Stimulated activated CD8-positive, alpha-beta memory T cell treated with anti-CD3 and anti-CD28 coated beads, Interleukin-15, amount 100 ng/mL, for 24 hours (primary cell): ENCODE results near the gene NKAIN4.
A peak's percentile ranks its signal among the peaks of the same experiment; 100 is the strongest.

Experiments
- DNase-seq: peaks from one replicate; pipeline ENCODE4 v3.0.0-alpha.2; 2020; ENCODE audit warnings: low read depth

NKAIN4 gene

DNA sequence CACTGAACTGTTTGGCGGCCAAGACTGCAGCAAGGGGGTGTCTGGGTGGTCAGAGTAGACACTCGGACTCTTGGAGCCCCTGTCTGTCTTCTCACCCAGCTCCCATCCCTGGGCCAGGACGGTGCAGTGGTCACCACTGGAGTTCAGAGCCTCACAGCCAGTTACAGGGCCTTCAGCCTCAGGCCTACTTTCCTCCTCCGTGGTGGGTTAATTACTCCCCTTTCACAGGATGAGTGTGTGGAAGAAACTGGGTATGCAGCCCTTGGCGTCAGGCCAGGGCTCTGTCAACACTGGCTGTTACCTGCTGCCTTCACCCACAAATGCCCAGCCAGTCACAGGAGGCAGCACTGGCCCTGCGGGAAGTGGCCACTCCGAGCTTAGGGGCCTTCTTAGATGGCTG, 36.6 kb downstream of the NKAIN4 start:
- no peak for DNase-seq

DNA sequence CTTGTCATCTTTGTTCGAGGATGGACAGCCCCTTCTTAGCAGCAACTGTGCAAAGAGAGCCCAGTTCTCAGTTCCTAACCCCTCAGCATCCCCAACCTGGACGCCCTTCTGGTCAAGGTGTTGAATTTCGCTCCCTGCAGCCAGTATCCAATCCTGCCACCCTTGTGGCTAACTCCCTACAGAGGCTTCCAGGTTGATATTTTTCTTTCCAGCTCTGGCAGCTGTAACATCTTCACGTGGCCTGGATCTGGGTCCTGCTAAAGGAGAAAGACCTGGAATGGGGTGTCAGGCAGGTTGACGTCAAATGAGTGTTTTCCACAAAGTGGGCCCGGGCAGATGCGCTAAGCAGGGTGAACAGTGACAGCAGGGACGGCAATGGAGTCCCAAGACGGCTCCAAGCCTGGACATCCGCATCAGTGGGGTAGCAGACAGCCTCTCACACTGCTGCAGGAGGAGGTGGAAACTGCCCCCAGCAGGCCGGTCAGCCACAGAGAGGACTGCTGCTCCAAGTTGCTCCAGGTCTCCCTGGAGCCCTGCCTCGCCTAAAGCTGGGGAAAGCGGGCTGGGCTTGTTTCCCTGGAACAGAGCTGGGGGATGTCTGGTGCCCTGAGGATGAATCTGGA, 37.3 kb downstream of the NKAIN4 start:
- DNase-seq: no peak

DNA sequence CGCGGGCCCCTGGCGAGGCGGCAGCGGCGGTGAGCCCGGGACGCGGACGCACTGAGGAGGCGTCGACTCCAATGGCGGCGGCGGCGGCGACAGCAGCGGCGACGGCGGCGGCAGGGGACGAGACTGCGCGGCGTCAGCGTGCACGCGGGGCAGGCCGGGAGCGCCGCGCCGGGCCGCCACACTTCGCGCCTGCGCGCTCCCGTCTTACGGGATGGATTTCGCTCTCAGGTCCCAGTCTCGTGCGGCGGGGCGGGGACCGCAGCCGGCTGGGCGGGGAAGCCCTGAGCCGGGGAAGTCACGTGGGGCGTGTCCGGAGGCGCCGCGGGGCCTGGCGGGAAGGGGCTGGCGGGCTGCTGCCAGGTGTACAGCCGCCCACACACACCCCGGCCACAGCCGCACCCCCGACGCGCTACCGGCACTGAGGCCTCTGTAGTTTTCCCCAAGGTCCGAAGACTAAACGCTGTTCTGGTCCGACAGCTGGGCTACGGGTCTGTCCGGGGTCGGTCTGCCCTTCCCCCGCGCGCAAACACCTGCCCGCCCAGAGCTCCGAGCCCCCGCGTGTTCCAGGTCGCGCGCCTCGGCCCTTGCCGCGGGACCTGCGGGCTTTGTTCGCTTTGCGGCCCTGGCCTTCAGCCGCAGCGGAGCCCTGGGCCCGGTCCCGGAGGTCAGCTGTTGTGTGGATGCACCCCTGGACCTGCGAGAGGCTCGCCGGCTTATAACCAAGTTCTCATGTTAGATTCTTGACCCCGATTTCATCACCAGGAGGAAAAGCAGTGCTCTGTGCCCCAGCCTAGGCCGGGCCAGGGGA, 38.0 kb downstream of the NKAIN4 start, which contains the start of gene YTHDF1:
Gene YTHDF1 (minus strand): TSS at position 91 of the 808 bp plus-strand sequence. CDS start 239 bp downstream, outside the sequence.
- DNase-seq: peak; percentile 87

DNA sequence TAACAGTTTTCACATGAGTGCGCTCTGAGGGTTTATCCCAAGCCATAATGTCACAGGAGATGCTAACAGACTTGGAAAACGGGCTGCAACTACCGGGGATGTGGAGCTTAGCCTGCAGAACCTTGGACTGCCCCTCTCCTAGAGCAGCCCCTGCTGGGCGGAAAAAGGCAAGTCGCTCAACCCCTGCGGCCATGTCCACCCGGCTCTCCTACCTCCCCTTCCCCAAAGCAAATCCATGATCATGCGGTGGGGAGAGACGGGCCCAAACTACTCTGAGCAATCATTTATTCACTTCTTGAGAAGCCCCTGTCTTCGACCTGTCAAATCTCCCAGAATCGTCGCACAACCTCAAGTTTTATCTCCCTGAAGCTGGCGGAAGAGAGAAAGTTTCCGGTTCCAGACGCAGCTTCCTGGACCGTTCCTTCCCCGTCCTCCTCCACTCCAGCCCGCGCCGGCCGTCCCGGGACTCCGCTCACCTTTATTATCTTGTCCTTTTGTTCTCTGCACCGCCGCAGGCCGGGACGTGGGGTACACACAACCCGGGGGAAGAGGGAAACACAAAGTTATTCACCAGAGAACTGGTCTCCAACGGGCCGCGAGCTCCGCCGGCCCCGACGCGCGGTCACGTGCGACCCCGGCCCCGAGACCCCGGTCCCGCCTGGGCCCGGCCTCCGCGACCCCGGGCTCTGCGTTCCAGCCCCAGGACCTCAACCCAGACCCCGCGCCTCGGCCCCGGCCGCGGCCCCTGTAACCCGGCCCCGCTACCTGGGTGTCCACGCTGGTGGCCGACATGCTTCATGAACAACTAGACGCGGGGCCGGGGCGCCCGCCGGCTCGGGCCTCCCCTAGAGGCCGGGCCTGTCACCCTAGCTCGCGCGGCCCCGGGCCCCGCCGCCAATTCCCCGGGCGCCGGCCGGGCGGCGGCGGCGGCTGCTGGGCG, 38.9 kb downstream of the NKAIN4 start:
- DNase-seq: no peak

DNA sequence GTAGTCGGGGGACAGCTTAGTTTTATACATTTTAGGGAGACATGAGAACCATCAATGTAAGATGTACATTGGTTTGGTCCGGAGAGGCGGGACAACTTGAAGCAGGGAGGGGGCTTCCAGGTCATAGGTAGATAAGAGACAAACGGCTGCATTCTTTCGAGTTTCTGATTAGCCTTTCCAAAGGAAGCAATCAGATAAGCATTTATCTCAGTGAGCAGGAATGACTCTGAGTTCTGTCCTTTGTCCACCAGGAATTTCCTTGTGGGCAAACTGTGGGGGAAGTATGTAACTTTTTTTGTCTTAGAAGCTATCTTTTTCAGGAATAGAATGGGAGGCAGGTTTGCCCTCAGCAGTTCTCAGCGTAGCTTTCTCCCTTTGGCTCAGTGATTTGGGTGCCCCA, 39.7 kb downstream of the NKAIN4 start:
- DNase-seq: no peak

DNA sequence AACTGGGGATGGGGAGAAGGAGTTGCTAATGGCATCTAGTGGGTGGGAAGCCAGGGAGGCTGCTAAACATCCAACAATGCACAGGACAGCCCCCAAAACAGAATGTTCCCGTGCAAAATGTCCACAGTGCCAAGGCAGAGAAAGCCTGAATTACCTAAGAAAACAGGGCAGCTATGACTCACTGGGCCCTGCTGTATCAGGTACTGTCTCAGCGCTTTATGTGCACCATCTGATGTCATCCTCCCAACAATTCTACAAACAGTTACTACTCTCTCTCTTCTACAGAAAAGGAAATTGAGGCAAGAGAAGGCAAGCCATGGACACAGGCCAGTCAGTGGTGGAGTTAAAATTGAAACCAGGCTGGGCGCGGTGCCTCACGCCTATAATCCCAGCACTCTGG, 41.5 kb downstream of the NKAIN4 start:
- no peak for DNase-seq

DNA sequence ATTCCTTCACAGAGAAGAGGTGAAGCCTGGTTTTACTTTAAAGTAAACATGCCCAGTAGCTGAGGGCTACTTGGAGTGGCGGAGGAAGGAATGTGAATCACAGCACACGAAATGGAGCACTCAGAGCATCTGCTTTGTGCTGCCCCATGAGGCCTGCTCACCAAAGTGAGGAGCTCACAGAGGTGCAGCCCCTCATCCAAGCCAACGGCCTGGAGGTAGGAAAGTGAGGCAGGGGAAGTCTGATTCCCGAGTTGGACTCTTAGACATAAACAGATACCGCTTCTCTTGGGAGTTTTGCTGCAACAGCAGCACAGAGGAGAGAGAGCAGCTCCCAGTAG, 41.9 kb downstream of the NKAIN4 start:
- no peak for DNase-seq

DNA sequence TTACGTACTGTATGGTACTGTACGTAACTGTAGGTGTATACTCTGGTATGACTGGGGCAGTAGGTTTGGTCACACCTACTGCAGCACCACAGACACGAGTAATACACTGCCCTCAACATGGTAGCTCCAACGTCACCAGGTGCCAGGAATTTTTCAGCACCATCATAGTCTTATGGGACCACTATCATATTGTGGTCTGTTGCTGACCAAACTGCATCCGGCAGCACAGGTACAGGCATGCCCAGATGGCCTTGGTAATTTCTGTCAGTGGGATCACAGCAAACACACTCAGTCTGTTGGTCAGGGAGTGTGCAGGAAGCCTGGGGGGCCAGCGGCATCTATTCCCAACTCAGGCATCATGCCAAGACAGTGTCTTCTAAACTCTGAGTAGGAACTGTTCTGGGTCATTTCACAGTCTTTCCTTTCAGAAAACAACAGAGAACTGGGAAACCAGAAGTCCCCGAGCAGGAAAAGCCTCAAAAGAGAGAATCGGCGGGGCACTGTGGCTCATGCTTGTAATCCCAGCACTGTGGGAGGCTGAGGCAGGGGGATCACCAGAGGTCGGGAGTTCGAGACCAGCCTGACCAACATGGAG, 44.2 kb downstream of the NKAIN4 start:
- DNase-seq: no peak

DNA sequence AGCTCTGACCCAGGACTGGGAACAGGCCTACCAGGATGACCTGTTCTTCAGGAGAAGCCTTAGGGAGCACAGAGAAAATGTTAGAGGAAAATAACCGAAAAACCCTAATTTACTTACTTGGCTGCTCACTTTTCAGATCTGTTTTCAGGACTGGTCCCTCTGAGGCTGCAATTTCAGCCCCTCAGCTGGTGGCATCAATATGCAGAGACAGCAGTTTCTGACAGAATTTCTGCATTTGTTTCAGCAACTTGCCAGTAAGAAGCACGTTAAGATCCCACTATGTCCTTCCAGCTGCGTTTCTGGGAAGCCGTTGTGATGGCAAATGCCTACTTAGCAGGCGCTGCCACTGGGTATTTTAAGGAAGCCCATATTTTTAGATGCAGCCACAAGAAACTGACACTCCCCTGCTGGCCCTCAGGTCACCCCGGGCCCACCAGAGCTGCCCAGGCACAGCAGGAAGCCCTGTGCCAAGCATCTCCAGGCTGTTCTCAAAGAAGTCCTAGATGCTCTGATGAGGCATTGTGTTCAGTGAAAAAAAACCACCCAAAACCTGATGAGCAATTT, 45.8 kb downstream of the NKAIN4 start:
- no peak for DNase-seq

DNA sequence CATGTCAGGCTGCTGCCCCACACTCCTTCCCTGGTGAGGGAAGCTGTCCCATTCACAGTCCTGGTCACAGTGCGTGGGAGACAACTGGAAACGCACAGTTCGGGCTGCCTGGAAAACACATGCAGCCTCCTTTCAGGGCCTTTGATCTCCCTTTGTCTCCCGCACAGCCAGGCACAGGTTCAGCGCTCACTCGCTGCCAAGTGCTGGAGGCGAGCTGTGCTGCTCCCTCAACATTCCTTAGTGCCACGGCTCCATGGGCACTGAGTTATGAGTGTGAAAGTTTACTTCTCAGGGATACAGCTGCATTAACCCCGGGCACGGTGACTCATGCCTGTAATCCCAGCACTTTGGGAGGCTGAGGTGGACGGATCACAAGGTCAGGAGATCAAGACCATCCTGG, 47.4 kb downstream of the NKAIN4 start:
- DNase-seq: no peak

DNA sequence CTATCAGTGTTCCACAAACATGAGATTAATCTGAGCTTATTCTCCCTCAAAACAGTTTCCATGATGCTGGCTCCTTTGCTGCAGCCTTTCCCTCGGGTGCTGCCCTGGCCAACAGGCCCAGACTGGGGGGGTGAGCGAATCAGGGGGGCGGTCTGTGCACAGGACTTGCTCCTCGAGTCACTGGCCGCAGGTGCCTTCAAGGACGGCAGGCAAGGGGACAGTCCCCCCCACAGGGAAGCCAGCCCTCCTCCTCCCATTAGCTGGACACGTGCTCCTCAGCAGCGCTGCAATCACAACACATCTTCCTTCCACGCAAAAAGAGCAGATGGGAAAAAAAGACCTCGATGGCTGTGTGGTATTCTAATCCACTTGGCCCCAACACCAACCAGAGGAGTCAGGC, 48.4 kb downstream of the NKAIN4 start:
- DNase-seq: no peak

DNA sequence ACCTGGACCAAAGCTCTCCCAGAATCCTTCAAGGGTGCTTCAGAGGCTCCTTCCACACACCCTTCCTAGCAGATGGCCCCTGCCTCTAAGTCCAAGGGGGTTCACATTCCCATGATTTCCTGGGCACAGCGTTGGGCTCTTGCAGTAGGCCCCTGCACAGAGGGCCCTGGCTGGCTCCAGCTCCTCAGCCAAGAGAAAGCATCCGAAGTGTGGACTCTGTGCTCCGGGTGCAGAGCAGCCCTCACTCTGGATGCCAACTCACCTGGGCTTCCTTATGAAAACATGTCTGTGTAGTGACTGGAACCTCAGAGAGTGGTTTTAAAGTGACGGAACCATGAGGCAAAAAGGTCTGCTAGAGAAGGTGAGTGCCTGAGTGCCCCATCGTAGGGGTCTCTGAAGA, 49.9 kb downstream of the NKAIN4 start:
- DNase-seq: no peak

DNA sequence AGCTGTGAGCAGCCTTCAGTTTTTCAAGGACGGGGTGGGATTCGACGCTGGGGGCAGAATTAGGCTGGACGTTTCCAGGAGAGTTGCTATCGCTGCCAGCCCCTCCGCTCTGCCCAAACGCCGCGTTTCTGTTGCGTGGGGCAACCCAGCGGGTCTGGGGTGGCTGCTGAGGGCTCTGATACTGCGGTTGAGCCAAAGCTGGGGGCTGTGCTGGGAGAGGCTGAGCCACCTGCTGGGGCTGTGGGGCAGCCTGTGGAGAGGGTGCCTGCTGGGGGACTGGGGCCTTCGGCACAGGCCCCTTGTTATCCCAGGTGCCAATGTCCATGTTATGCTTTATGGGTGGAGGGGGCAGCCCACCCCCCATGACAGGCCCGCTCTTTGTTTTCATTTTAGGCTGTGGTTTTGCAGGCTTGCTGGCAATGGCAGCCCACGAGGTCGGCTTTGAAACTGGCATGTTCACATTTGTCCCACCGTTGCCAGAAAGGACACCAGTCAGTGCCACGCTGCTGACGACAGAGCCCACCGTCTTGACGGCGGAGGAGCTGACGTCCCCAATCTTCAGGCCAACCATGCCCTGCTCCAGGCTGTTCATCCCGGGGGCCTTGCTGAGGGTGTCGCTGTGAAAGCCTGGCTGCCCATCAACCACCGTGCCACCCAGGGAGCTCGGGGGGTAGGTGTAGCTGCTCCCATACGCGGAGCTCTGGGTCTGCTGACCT, 51.3 kb downstream of the NKAIN4 start:
- DNase-seq: no peak

DNA sequence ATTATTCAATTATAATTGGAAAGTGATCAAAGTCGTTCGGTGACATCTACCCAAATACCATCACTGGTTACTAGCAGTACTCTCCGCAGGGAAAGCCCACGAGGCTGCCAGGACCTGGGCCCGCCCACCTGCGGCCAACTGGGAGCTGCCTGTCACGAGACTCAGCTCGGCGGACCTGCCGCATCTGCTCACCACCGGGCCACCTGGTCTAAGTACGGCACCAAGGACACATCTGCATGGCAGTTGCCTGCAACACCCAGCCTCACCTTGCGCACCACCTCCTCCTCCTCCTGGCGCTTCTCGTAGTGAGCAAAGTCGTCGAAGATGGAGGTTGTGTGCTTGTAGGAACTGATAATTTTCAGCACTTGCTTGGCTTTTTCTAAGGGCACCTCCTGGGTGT, 52.2 kb downstream of the NKAIN4 start:
- no peak for DNase-seq

DNA sequence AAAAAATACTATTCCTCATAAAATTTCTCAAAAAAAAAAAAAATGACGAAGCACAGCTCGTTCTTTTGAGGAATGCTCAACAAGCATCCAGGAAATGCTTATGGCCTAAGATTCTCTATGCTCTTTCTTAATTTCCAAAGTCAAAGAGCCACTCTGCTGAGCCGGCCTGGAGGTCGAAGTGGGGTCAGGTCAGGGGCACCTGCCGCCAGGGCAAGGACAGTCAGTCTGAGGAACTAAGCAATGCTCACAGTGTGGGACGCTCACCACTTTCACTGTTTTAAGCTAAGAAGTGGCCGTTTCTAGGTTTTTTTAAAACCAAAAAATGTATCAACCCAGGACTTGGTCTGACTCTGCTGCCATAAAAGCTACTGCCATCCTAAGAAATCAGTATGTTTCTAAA, 55.7 kb downstream of the NKAIN4 start:
- no peak for DNase-seq

DNA sequence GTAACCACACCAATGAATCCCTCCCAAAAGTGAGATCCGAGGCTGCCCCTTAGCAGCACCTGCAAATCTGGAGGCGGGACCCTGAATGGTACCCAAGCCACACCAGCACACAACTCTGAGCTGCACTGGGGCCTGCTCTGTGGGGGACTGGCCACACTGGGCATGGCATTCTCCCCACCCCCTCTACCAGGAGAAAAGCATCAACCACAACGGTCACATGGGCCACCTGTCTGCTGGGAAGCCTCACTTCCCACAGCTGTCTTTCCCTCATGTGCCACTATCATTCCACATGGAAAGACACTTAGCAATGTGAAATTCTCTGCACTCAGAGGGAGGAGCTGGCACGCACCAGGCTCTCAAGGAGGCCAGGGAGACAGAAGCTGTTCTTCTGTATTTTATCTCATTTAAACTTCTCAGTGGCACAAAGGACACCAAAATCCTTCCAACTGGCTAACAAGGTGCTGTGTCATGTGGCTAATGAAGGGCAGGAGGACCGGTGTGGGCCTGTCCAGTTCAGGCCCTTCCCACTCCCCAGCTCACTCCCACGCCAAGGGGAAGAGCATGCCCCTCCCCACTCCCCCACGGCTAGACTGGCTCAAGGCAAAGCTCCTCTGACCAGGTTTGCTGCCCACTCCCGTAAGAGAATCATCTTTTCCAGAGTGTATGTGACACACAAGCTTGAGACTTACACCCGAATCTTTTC, 57.3 kb downstream of the NKAIN4 start:
- DNase-seq: no peak

DNA sequence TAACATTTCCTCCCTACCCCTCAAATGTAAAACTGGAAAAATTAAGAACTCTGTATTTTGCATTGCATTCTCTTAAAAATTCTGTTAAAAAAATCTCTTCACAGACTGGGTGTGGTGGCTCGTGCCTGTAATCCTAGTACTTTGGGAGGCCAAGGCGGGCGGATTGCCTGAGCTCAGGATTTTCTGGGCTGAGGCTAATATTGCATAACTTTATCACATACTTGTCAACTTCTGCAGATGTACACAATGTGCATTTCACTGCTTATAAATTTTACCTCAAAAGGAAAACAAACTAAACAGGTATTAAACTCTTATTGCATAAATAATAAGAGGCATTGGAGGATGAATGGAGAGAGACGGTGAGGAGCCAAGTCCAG, 59.5 kb downstream of the NKAIN4 start:
- no peak for DNase-seq

DNA sequence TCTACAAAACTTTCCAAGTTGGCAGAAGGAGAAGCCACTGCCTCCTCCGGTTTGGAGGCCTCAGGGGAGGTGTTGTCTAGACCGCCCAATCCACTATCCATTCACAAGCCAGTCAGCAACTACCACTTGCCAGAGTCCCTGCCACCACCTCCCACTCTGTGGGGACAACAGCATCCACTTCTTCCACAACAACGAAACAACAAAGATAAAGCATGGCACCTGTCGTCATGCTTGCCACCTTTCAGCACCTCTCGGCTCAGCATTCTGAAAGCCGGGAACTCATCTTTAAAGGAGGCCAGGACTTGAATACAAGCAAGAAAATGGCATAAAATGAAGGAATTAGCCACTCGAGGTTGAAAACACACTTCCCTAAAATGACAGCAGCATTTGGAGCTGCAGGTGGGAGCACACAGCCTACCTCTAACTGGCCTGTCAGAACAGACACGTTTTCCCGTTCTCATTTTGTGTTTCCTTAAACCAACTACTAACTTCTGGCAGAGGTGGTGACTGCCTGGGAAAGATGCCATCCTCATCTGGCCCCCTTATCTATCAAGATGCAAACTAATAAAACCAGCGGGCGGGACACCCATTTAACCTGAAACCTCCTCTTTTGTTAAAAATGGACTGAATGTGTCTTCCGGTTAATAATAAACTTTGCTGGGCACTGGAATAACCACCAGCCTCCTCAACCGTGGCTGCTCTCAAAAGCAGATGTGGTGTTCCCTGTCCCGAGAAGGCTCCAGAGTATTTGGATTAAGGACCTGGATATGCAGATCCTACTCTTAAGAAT, 60.1 kb downstream of the NKAIN4 start:
- DNase-seq: no peak

DNA sequence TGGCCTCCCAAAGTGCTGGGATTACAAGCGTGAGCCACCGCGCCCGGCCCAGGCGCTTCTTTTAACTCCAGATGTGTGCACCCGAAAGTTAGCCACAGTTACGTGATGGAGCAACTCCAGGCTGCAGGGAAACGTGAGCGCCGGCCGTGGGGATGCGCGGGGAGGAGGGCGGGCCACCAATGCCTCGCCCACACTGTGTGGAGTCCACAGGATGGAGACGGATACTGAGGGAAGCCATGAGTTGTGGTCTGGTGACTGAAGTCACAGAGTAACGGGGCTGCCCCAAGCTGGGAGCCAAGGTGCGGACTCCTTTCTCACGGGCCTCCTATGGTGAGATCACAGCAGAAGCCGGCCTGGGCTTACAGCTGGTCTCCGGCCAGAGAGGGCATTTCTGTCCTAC, 61.5 kb downstream of the NKAIN4 start:
- DNase-seq: no peak

DNA sequence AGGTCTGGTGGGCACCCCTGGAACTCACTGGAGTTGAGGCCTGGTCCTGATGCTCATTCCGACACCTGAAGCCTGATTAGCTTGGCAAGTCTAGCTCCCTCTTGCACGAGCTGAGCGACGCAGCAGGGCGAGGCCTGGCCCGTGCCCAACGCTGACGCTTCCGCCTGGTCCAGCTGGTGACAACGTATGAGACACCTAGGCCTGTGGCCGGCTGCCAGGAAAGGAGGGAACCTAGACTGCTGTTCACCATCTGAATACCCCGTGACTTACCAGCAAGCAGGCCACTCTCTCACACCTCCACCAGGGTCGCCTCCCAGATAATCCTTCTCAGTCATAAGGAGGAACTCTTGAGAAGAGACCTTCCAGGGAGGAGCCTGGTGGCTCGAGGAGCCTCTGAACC, 62.9 kb downstream of the NKAIN4 start:
- DNase-seq: no peak
